GM23248 (cell line): ENCODE data around the gene POLD3. TPM values are rescaled to one million over a fixed set of nuclear protein-coding genes. Genes with fewer than 3 reads are reported as not detected.

Experiments used
- DNase-seq: peaks from one replicate; pipeline ENCODE4 v3.0.0-alpha.2; 2015
- H2AFZ ChIP-seq: fragments of 200-600 bp; sonication (generic); 2 replicates; pipeline ENCODE4 v1.6.1; 2016; ENCODE audit warnings: antibody characterized with exemption
- H3F3A ChIP-seq: fragments of 200-600 bp; sonication (generic); 2 replicates; pipeline ENCODE4 v1.6.1; 2016; ENCODE audit warnings: mild to moderate bottlenecking, antibody characterized with exemption, mixed run types; ENCODE audit not compliant: insufficient read depth
- H3K27ac ChIP-seq: fragments of 200-600 bp; sonication (generic); 2 replicates; pipeline ENCODE4 v1.5.1; 2016; ENCODE audit warnings: mild to moderate bottlenecking
- H3K27me3 ChIP-seq: fragments of 200-600 bp; sonication (generic); replicated peaks from 2 replicates; pipeline ENCODE4 v1.6.1; 2016; ENCODE audit warnings: mild to moderate bottlenecking; ENCODE audit not compliant: insufficient read depth
- H3K36me3 ChIP-seq: fragments of 200-600 bp; sonication (generic); 2 replicates; pipeline ENCODE4 v1.6.1; 2016; ENCODE audit warnings: low read depth, mild to moderate bottlenecking
- H3K4me1 ChIP-seq: fragments of 200-600 bp; sonication (generic); 2 replicates; pipeline ENCODE4 v1.6.1; 2016; ENCODE audit warnings: mild to moderate bottlenecking; ENCODE audit not compliant: insufficient read depth
- H3K4me2 ChIP-seq: fragments of 200-600 bp; sonication (generic); one replicate; pipeline ENCODE4 v1.6.1; 2016; ENCODE audit warnings: mild to moderate bottlenecking; ENCODE audit not compliant: unreplicated experiment
- H3K4me3 ChIP-seq: fragments of 200-600 bp; sonication (generic); 2 replicates; pipeline ENCODE4 v1.5.1; 2016; ENCODE audit warnings: mild to moderate bottlenecking
- H3K79me2 ChIP-seq: fragments of 200-600 bp; sonication (generic); 2 replicates; pipeline ENCODE4 v1.6.1; 2016; ENCODE audit warnings: mild to moderate bottlenecking; ENCODE audit not compliant: insufficient read depth
- H3K9ac ChIP-seq: fragments of 200-600 bp; sonication (generic); 2 replicates; pipeline ENCODE4 v1.6.1; 2016; ENCODE audit warnings: mild to moderate bottlenecking
- H3K9me2 ChIP-seq: fragments of 200-600 bp; sonication (generic); 2 replicates; pipeline ENCODE4 v1.6.1; 2016; ENCODE audit warnings: mixed run types, mild to moderate bottlenecking, moderate library complexity; ENCODE audit not compliant: insufficient read depth
- H3K9me3 ChIP-seq: fragments of 200-600 bp; sonication (generic); one replicate; pipeline ENCODE4 v1.6.1; 2017; ENCODE audit warnings: low read depth
- H4K20me1 ChIP-seq: fragments of 200-600 bp; sonication (generic); 2 replicates; pipeline ENCODE4 v1.6.0; 2016; ENCODE audit not compliant: insufficient read depth
- EZH2 ChIP-seq: fragments of 200-600 bp; sonication (generic); IDR thresholded peaks from 2 replicates; pipeline ENCODE4 v1.6.1; 2018; ENCODE audit warnings: antibody characterized with exemption, mild to moderate bottlenecking; ENCODE audit not compliant: insufficient read depth, poor library complexity, severe bottlenecking
- EZH2phosphoT487 ChIP-seq: fragments of 200-600 bp; sonication (generic); IDR thresholded peaks from 2 replicates; pipeline ENCODE4 v1.6.1; 2018; ENCODE audit warnings: antibody characterized with exemption, moderate library complexity, mild to moderate bottlenecking, low read depth; ENCODE audit not compliant: insufficient read depth
- WGBS, 2 experiments: methylation state at CpG; one replicate each; pipeline ENCODE4 v1.1.6; 2015 to 2017; ENCODE audit warnings: low lambda C conversion rate in 2 of 2, low coverage in 1 of 2; ENCODE audit errors: missing lambda C conversion rate in 2 of 2; 5-methylcytosine and 5-hydroxymethylcytosine counted together
- in situ Hi-C: fragments of 300-500 bp; cut with MboI; formaldehyde crosslinking; loops from 2 replicates; pipeline ENCODE4 v1.15.0; 2020
- polyA plus RNA-seq: library from polyadenylated mRNA; unstranded; fragments of >200 nt; fragmentation: Nextera tagmentation; extraction: Ambion mirVana; gene quantifications from 2 replicates; pipeline ENCODE4 v1.2.1, GENCODE V29; 2016
- total RNA-seq: library from RNA; depleted of rRNA; stranded (reverse); fragments of >200 nt; shearing (Covaris generic); gene quantifications from 2 replicates; pipeline ENCODE4 v1.2.3, GENCODE V29; 2014

POLD3 gene
- total and polyA plus RNA-seq, 2 experiments from 2014 or later: 8.4 to 16.5 TPM

GRCh38 chr11:74672956-74673692 is 80.7 kb downstream of the POLD3 start:
- Histone ChIP-seq H3K27ac (peak overlapping the region; percentile 98), H3K9me2 (no peaks in the 10 kb centered on the region), H3K4me1 (peaks cover 26% of the 10 kb centered on the region), H3K27me3 (no peaks in the 10 kb centered on the region), H3K4me3 (peak overlapping the region; percentile 23; the same call in 1 of the 2 replicates), H3K4me2 (peak overlapping the region; percentile 24), H3K36me3 (no peaks in the 10 kb centered on the region), H3F3A (peaks cover 22% of the 10 kb centered on the region), H4K20me1 (no peaks in the 10 kb centered on the region), H2AFZ (peak overlapping the region; percentile 36; the same call in 1 of the 2 replicates), H3K9me3 (no peaks in the 10 kb centered on the region), H3K79me2 (no peaks in the 10 kb centered on the region), H3K9ac (peak overlapping the region; percentile 81)
- no peak for TF ChIP-seq EZH2
- no peak for TF ChIP-seq EZH2phosphoT487
- WGBS, 2 experiments: 6 to 9% methylated on average over 12 of the region's 12 CpGs
- in situ Hi-C loops: no loop called here
- peak; percentile 97 for DNase-seq

DNA sequence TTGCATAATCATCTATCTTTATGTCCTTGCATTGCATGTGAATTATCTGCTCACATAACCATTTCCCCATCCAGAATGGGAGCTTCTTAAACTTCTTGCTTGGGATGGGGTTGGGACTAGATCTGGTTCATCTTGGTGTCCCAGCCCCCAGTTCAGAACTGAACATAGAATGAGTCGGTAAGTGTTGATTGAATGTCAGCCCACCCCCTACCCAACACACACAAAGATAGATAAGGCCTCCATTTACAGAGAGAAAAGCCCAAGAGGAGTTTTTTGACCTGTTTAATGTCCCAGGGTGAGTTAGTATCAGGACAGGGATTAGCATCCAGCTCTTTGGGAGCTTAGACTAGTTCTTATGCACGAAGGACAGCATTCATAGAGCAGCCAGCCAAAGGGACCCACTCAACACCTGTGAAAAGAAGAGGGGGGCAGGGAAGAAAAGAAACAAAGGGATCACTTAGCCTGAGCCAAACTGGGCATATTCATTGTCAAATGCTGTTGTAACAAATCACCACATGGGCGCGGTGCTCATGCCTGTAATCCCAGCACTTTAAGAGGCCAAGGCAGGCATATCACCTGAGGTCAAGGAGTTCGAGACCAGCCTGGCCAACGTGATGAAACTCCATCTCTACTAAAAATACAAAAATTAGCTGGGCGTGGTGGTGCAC is 81.4 kb downstream of the POLD3 start:
- peaks cover 23% of the 10 kb centered on the region for H3F3A ChIP-seq
- peak overlapping the region; percentile 98 for H3K27ac ChIP-seq
- no peaks in the 10 kb centered on the region for H3K9me2 ChIP-seq
- H3K79me2 ChIP-seq: no peaks in the 10 kb centered on the region
- no peaks in the 10 kb centered on the region for H4K20me1 ChIP-seq
- H3K9ac ChIP-seq: peak overlapping the region; percentile 81
- DNase-seq: no peak
- H3K27me3 ChIP-seq: no peaks in the 10 kb centered on the region
- no peaks in the 10 kb centered on the region for H3K36me3 ChIP-seq
- H3K4me3 ChIP-seq: peak overlapping the region; percentile 23; the same call in 1 of the 2 replicates
- peaks cover 26% of the 10 kb centered on the region for H3K4me1 ChIP-seq
- 94 to 98% methylated on average over 6 to 7 of the region's 7 CpGs for WGBS, 2 experiments
- in situ Hi-C loops: no loop called here
- TF ChIP-seq EZH2phosphoT487 (no peak), EZH2 (no peak)
- H2AFZ ChIP-seq: 0 out of 2 replicates have a peak overlapping the region, but pooled peaks have one; percentile 1
- no peaks in the 10 kb centered on the region for H3K9me3 ChIP-seq
- peak overlapping the region; percentile 24 for H3K4me2 ChIP-seq

- Histone ChIP-seq H3K9me2 (no peaks in the 10 kb centered on the region), H3K79me2 (no peaks in the 10 kb centered on the region), H3K4me2 (no peak overlapping the region), H3K27me3 (no peaks in the 10 kb centered on the region), H3K36me3 (no peaks in the 10 kb centered on the region), H4K20me1 (no peaks in the 10 kb centered on the region), H3F3A (peaks cover 26% of the 10 kb centered on the region), H3K27ac (no peak overlapping the region), H3K9ac (no peak overlapping the region), H3K4me1 (peaks cover 26% of the 10 kb centered on the region), H3K4me3 (no peak overlapping the region), H2AFZ (no peak overlapping the region), H3K9me3 (no peaks in the 10 kb centered on the region)
- in situ Hi-C loops: no loop called here
- DNase-seq: no peak
- WGBS, 2 experiments: 93 to 96% methylated on average over 3 of the region's 3 CpGs
- TF ChIP-seq EZH2: no peak
- TF ChIP-seq EZH2phosphoT487: no peak
Observed at GRCh38 chr11:74675761-74676160, 83.4 kb downstream of the POLD3 start.

DNA sequence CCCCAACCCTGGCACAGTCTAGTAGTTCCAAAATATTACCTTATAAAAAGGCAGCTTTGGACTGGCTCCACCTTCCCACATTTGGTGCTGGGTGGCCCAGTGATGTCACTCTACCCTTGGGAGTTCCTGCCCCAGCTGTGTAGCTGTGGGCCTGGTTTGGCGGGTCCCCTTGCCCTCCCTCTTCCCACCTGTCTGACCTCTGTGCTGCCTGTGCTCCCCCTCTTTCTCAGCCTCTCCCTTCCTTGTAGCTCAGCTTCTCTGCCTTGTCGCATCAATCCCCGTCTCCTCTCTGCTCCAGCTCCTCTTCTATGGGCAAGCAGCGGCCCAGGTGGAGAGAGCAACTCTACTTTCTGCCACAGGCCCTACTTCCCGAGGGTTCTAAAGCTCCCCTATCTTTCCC is 84.2 kb downstream of the POLD3 start:
- H3K27ac ChIP-seq: no peak overlapping the region
- H3K9me3 ChIP-seq: no peaks in the 10 kb centered on the region
- no peaks in the 10 kb centered on the region for H4K20me1 ChIP-seq
- H3K9me2 ChIP-seq: no peaks in the 10 kb centered on the region
- no peak for DNase-seq
- H3K27me3 ChIP-seq: no peaks in the 10 kb centered on the region
- H3K4me2 ChIP-seq: no peak overlapping the region
- H3K79me2 ChIP-seq: no peaks in the 10 kb centered on the region
- H3K9ac ChIP-seq: no peak overlapping the region
- TF ChIP-seq EZH2phosphoT487: no peak
- TF ChIP-seq EZH2: no peak
- no peak overlapping the region for H2AFZ ChIP-seq
- H3K4me3 ChIP-seq: no peak overlapping the region
- peaks cover 23% of the 10 kb centered on the region for H3K4me1 ChIP-seq
- no peaks in the 10 kb centered on the region for H3K36me3 ChIP-seq
- WGBS, 2 experiments: 94 to 95% methylated on average over 5 of the region's 5 CpGs
- in situ Hi-C loops: no loop called here
- H3F3A ChIP-seq: peaks cover 26% of the 10 kb centered on the region
